H1 (cell line): Measurements from ENCODE around the gene VAT1L.

Source experiments
- CTCF ChIP-seq, 3 experiments: IDR thresholded peaks; 1 replicate in 2 of 3; 2 replicates in 1 of 3; pipeline versions ENCODE4 v1.5.1 to v1.6.1; 2011; ENCODE audit warnings: low read length in 3 of 3, mild to moderate bottlenecking in 3 of 3, inconsistent platforms in 2 of 3, low read depth in 1 of 3, moderate library complexity in 1 of 3; ENCODE audit not compliant: insufficient read depth in 1 of 3; ENCODE audit errors: control extremely low read depth in 1 of 3
- E2F6 ChIP-seq: IDR thresholded peaks from 2 replicates; pipeline ENCODE4 v1.6.1; 2012; ENCODE audit warnings: inconsistent platforms
- EP300 ChIP-seq, 2 experiments: IDR thresholded peaks; 1 replicate in 1 of 2; 2 replicates in 1 of 2; pipeline ENCODE4 v1.6.1; 2011 to 2012; ENCODE audit warnings: low read depth in 2 of 2, low read length in 2 of 2, mild to moderate bottlenecking in 2 of 2, borderline replicate concordance in 1 of 2, inconsistent platforms in 1 of 2, moderate library complexity in 1 of 2
- GABPA ChIP-seq: IDR thresholded peaks from 2 replicates; pipeline ENCODE4 v1.6.1; 2011; ENCODE audit warnings: mild to moderate bottlenecking, low read length, moderate library complexity, borderline replicate concordance; ENCODE audit not compliant: insufficient read depth
- KDM4A ChIP-seq: IDR thresholded peaks from one replicate; pipeline ENCODE4 v1.7.1; 2012; ENCODE audit warnings: low read depth, mild to moderate bottlenecking, moderate library complexity, low read length, inconsistent platforms; ENCODE audit not compliant: severe bottlenecking
- MAX ChIP-seq: IDR thresholded peaks from 2 replicates; pipeline ENCODE4 v1.6.1; 2012; ENCODE audit warnings: inconsistent platforms
- SIX5 ChIP-seq: IDR thresholded peaks from 2 replicates; pipeline ENCODE4 v1.6.1; 2011; ENCODE audit warnings: mild to moderate bottlenecking, low read depth, low read length
- TEAD4 ChIP-seq: IDR thresholded peaks from 2 replicates; pipeline ENCODE4 v1.6.1; 2012; ENCODE audit warnings: low read depth, low read length, inconsistent platforms, mixed read lengths
- YY1 ChIP-seq: IDR thresholded peaks from 2 replicates; pipeline ENCODE4 v1.6.1; 2011; ENCODE audit warnings: low read depth, mild to moderate bottlenecking, low read length

- TF ChIP-seq GABPA (no peak), CTCF (IDR thresholded peaks at IDR 0.05; ENCODE audit: control extremely low read depth in 1 of 3, insufficient read depth in 1 of 3, low read depth in 1 of 3, low read length in 3 of 3) (no peak), E2F6 (no peak), MAX (no peak), YY1 (no peak), SIX5 (no peak), TEAD4 (no peak), EP300 (IDR thresholded peaks at IDR 0.05; ENCODE audit: borderline replicate concordance in 1 of 2, low read depth in 2 of 2, low read length in 2 of 2) (no peak), KDM4A (no peak)
Observed at GRCh38 chr16:77801817-77802216, 13.5 kb downstream of the VAT1L start.
